GM18505 (cell line): ENCODE results near the gene TESK2.
"Not testable (repeated sequence)": the region's sequence is repeated elsewhere in the genome, so short reads cannot be mapped to it uniquely, and the experiment has no call there.

ENCODE experiments used
- ATAC-seq: cut with Tn5 transposase; IDR thresholded peaks from one replicate; pipeline ENCODE4 v1.9.1; 2021; ENCODE audit not compliant: unreplicated experiment
- POLR2A ChIP-seq: IDR thresholded peaks from 4 replicates; pipeline ENCODE4 v1.6.1; 2011; ENCODE audit warnings: borderline replicate concordance; ENCODE audit not compliant: insufficient read depth, insufficient read length; ENCODE audit errors: extremely low read depth

TESK2 gene

DNA sequence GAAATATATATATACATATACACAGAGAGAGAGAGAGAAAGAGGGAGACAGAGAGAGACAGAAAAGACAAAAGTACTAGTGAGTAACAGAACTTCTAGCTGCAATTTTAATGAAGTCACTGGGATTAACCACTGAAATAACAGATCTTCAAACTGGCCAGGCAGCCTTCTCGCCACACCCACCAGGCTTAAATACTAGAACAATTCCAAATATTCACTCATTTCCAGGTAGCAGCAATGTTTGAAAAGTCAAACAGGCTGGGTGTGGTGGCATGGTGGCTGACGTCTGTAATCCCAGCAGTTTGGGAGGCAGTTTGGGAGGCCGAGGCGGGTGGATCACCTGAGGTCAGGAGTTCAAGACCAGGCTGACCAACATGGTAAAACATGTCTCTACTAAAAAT, 25.5 kb upstream of the TESK2 start:
- no peak for TF ChIP-seq POLR2A
- ATAC-seq, result no peak

DNA sequence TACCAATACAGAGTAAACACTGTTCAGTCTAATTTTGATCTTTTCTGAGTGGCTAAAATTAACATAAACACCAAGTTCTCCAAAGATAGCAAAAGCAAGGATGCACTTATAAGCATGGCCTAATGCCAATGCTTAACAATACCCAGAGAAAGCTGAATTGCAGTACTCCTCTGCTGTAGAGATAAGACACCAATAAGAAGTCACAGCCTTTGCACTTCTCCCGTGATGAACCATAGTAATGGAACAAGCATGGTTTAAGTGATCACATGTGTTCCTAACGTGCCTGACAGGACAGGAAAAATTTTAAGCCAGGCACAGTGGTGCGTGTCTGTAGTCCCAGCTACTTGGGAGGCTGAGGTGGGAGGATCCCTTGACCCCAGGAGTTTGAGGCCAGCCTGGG, 25.1 kb upstream of the TESK2 start:
- TF ChIP-seq POLR2A, result no peak
- ATAC-seq, result no peak

DNA sequence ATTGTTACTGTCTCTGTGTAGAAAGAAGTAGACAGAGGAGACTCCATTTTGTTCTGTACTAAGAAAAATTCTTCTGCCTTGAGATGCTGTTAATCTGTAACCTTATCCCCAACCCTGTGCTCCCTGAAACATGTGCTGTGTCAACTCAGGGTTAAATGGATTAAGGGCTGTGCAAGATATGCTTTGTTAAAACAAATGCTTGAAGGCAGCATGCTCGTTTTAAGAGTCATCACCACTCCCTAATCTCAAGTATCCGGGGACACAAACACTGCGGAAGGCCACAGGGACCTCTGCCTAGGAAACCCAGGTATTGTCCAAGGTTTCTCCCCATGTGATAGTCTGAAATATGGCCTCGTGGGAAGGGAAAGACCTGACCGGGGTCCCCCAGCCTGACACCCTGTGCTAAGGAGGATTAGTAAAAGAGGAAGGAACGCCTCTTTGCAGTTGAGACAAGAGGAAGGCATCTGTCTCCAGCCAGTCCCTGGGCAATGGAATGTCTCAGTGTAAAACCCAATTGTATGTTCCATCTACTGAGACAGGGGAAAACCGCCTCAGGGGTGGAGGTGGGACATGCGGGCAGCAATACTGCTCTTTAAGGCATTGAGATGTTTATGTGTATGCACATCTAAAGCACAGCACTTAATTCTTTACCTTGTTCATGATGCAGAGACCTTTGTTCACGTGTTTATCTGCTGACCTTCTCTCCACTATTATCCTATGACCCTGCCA, 22.7 kb upstream of the TESK2 start:
- ATAC-seq, result not testable (repeated sequence)

DNA sequence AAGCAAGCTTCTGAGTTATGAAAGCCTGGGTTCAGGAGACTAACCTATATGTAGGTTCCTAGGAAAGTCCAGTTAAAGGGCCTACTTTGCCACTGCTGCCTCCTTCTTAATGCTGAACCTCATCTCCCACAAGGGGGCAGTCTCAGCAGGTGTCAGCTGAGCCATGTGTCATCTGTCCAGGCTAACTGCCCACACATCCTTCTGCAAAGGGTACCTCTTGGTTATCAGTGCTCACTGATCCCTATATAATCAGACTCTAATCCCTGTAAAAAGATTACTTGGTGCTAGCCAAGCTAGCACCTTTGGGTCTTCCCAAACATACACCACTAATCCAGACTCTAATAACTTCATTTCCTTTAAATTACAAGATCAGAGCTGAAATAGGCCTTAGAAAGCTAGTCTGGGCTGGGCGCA, 21.7 kb upstream of the TESK2 start:
- no peak for ATAC-seq
- TF ChIP-seq POLR2A, result no peak

DNA sequence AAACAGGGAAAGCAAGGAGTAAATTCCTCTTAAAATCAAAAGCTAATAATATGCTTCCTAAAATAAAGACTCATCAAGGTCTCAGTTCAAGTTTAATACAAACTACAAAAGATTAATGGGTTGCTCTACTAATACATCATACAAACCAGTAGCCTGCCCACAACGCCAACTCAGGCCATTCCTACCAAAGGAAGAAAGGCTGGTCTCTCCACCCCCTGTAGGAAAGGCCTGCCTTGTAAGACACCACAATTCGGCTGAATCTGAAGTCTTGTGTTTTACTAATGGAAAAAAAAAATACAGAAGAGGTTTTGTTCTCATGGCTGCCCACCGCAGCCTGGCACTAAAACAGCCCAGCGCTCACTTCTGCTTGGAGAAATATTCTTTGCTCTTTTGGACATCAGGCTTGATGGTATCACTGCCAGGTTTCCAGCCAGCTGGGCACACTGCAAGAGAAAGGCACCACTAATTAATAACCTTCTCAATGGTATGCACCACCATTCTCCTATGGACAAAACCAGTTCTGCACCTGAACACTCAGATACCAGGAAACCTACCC, 20.1 kb upstream of the TESK2 start:
- TF ChIP-seq POLR2A, result no peak
- no peak for ATAC-seq

DNA sequence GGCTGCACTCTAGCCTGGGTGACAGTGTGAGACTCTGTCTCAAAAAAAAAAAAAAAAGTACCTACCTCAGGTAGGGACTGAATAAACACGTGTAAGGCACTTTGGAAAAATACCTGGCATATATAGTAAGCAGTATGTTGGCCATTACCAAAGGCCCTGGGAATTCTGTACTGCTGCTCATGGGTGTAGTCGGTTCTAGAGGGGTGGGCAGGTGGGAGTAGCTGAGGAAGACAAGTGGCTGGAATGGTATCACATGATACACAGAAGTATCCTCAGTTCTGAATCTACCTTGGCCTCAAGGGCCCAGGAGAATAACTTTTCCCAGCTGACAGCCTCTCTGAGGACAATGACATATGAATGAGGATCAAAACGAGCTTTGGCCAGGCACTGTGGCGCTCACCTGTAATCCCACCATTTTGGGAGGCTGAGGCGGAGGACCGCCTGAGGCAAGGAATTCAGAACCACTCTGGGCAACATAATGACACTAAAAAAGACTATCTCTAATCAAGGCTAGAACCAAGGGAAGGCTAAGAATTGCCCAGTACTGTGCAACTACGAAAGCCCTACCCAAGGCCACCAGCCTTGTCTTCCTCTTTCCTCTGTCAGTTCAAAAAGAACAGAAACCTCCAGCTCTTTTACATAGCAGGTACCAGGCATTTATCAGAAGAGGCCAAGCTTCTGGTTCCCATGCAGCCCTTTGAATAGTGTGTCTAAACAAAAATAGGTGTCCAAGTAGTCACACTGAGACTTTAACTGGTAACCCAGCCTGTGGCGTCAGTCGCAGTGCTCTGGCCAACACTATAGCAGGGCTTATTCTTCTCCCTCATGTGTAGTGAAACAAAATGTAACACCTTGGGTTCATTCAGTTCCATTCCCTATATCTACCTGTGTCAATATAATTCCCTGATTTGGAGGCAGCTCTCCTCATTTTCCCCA, 19.3 kb upstream of the TESK2 start:
- no peak for TF ChIP-seq POLR2A
- no peak for ATAC-seq

DNA sequence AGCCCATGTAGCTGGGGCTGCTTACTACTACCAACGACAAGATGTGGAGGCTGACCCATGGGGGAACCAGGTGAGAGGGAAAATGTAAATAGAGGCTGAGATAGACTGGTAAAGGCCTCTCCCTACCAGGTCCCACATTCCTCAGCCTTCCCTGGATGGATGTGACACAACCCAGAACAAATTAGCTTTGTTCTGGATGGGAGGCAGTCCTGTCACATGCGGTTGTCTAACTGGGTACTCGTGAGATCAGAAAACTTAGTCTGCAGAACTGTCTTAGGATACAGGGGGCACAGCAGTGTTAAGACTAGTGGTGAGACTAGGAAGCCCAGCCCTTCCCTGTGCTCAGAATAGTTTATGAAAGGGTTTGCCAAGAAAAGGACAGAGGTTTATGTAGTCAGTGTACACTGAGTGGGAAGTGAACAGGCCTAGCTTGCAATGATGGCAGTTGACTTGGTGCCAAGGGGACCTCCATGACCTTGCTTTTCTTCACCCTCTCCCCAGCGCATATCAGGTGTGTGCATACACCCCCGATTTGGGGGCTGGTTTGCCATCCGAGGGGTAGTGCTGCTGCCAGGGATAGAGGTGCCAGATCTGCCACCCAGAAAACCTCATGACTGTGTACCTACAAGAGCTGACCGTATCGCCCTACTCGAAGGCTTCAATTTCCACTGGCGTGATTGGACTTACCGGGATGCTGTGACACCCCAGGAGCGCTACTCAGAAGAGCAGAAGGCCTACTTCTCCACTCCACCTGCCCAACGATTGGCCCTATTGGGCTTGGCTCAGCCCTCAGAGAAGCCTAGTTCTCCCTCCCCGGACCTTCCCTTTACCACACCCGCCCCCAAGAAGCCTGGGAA, 17.6 kb upstream of the TESK2 start:
- peak; percentile 16 for TF ChIP-seq POLR2A
- no peak for ATAC-seq

DNA sequence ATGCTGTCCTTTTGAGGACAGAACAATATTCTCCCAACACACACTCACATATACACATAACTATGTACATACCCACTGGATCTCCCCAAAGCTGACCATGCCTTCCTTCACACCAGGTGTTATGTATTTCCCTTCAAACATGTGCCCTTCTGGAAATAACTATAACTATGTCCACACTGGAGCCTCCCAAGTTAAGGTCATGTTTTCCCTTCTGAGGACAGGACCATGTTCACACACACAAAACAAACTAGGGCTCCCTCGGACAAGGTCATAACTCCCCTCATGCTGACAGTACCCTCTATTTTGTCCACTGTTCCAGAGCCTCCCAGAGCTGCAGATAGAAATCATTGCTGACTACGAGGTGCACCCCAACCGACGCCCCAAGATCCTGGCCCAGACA, 16.9 kb upstream of the TESK2 start:
- no peak for ATAC-seq
- no peak for TF ChIP-seq POLR2A

DNA sequence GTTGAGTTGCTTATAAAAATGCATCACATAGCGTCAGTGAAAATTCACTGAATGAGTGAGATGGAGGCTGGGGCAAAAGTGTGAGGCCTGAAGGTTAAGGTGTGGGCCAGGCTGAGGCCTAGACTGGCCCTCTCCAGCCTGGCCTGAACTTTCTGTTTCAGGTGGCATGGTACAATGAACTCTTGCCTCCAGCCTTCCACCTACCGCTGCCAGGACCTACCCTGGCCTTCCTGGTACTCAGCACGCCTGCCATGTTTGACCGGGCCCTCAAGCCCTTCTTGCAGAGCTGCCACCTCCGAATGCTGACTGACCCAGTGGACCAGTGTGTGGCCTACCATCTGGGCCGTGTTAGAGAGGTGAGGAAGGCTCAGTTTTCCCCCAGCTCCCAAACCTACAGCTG, 16.2 kb upstream of the TESK2 start:
- no peak for ATAC-seq
- TF ChIP-seq POLR2A, result no peak

DNA sequence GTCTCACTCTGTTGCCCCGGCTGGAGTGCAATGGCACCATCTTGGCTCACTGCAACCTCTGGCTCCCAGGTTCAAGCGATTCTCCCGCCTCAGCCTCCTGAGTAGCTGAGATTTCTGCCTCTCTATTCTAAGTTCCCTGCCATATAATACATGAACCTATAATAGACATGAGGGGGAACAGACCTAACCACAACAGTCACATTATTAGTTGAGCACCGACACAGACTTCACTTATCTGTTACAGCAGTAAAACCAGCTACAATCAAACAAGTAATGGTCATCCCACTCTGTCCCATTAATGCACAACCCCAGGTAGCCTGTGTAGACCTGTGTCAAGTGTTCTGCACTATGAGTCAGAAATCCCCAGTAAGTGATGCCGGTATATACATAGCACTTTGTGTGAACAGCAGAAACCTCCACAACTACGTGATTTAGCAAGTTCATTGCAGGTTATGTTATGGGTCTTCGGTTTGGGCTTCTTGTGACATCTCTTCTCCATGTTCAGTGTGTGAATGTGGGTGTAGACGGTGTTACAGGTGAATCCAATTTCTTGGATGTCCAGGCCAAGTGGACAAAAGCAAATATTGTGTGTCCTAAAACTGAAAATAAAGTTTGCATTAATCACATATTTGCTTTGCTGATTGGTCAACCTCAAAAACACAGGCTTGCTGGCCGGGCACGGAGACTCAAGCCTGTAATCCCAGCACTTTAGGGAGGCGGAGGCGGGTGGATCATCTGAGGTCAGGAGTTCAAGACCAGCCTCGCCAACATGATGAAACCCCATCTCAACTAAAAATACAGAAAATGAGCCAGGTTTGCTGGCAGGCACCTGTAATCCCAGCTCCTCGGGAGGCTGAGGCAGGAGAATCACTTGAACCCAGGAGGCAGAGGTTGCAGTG, 12.7 kb upstream of the TESK2 start:
- ATAC-seq, result no peak
- TF ChIP-seq POLR2A, result no peak

DNA sequence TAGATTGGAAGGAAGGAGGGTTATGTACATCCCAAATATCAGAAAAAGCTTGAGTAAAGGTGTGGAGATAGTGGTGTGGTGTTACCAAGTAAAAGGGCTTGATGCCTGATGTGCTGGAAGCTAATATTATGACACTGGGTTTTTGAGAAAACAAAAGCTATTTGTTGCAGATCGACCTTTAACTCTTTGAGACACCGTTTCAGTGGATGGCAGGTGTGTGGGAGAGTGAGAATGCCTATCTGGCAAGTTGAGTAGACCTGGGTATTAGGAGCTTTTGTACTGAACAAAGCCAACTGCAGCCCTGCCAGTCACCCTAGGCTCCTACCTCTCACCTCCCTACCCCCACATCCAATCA, 10.5 kb upstream of the TESK2 start:
- TF ChIP-seq POLR2A, result no peak
- no peak for ATAC-seq

DNA sequence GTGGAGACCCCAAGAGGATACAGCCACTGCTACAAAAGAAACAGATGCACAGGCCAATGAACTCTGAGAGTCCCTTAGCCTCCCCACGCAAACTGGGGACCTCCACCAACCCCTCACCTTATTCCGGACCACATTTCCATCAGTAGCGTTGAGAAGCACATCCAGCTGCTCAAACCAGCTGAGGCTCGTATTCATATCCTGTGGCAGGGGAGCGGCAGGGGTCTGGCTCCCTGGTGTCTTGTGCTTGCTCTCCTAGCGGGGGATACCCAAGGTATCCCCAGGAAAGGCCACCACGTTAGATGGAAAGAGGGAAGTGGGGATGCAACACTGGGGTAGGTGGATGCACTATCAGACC, 8.4 kb upstream of the TESK2 start:
- TF ChIP-seq POLR2A, result no peak
- no peak for ATAC-seq
